Spleen (tissue), 7 donors: ENCODE data around the gene FYN.

ENCODE experiments used
- CTCF ChIP-seq, 11 experiments: fragments of 200-600 bp in 7 of 11; fragments of 450-650 bp in 4 of 11; sonication (generic) in 4 of 11; IDR thresholded peaks in 8 of 11; conservative IDR thresholded peaks in 3 of 11; 1 replicate in 7 of 11; 2 replicates in 4 of 11; pipeline versions ENCODE4 v1.4.0 to v1.8.0; 2016 to 2021; ENCODE audit warnings: antibody characterized with exemption in 11 of 11, inconsistent platforms in 4 of 11, mild to moderate bottlenecking in 1 of 11
- POLR2A ChIP-seq, 3 donors: fragments of 450-650 bp; IDR thresholded peaks; one replicate each; pipeline ENCODE4 v1.5.1; 2017; ENCODE audit warnings: antibody characterized with exemption in 3 of 3, mild to moderate bottlenecking in 1 of 3
- POLR2AphosphoS5 ChIP-seq, 3 donors: sonication (generic); formaldehyde crosslinking; IDR thresholded peaks; one replicate each; pipeline ENCODE4 v1.5.1; 2017; ENCODE audit warnings: antibody characterized with exemption in 3 of 3
- donor health status: DM: no; HTN: no; CAD: no; lungs with moderate emphysema.
- donor health status: DM: no; HTN: no; CAD: no.
- donor health status: DM: no; HTN: no; CAD: no.

- TF ChIP-seq POLR2A (IDR thresholded peaks at IDR 0.05) (no peak), CTCF (IDR thresholded peaks at IDR 0.05 in 8 of 11, conservative IDR thresholded peaks at IDR 0.05 in 3 of 11) (no peak), POLR2AphosphoS5 (IDR thresholded peaks at IDR 0.05) (peak; percentile 13 to 49 (median 18))
Measured at GRCh38 chr6:111759836-111760785, 113.1 kb downstream of the FYN start.
